Measurements from ENCODE around the gene AFAP1. TPM values are rescaled to one million over a fixed set of nuclear protein-coding genes. Genes with fewer than 3 reads are reported as not detected.
A peak's percentile ranks its signal among the peaks of the same experiment; 100 is the strongest.

The AFAP1 gene
- total RNA-seq, 1 donor from 2014 or later = 31.9 TPM

DNA sequence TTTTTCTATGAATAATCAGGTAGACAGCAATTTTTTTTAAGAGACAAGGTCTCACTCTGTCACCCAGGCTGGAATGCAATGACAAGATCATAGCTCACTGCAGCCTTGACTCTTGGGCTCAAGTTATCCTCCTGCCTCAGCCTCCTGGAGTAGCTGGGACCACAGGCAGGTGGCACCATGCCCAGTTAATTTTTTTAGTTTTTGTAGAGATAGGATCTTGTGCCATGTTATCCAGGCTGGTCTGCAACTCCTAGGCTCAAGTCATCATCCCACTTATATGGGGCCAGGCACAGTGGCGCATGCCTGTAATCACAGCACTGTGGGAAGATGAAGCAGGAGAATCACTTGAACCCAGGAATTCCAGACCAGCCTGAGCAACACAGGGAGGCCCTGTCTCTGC, 26.8 kb downstream of the AFAP1 start:
- DNase-seq (ENCODE audit: low spot score, unreplicated experiment) = no peak
- Mint-ChIP-seq H3K36me3 (ENCODE audit: insufficient read depth) (peaks cover 3% of the 10 kb centered on the region), H3K4me3 (ENCODE audit: low read depth) (no peak overlapping the region), H3K9me3 (ENCODE audit: low read depth) (no peaks in the 10 kb centered on the region), H3K4me1 (ENCODE audit: low read depth) (peaks cover 21% of the 10 kb centered on the region), H3K27me3 (no peaks in the 10 kb centered on the region), H3K27ac (no peak overlapping the region)
- TF ChIP-seq, protein P1, sequence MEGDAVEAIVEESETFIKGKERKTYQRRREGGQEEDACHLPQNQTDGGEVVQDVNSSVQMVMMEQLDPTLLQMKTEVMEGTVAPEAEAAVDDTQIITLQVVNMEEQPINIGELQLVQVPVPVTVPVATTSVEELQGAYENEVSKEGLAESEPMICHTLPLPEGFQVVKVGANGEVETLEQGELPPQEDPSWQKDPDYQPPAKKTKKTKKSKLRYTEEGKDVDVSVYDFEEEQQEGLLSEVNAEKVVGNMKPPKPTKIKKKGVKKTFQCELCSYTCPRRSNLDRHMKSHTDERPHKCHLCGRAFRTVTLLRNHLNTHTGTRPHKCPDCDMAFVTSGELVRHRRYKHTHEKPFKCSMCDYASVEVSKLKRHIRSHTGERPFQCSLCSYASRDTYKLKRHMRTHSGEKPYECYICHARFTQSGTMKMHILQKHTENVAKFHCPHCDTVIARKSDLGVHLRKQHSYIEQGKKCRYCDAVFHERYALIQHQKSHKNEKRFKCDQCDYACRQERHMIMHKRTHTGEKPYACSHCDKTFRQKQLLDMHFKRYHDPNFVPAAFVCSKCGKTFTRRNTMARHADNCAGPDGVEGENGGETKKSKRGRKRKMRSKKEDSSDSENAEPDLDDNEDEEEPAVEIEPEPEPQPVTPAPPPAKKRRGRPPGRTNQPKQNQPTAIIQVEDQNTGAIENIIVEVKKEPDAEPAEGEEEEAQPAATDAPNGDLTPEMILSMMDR (IDR thresholded peaks at IDR 0.05; ENCODE audit: unreplicated experiment) = no peak

DNA sequence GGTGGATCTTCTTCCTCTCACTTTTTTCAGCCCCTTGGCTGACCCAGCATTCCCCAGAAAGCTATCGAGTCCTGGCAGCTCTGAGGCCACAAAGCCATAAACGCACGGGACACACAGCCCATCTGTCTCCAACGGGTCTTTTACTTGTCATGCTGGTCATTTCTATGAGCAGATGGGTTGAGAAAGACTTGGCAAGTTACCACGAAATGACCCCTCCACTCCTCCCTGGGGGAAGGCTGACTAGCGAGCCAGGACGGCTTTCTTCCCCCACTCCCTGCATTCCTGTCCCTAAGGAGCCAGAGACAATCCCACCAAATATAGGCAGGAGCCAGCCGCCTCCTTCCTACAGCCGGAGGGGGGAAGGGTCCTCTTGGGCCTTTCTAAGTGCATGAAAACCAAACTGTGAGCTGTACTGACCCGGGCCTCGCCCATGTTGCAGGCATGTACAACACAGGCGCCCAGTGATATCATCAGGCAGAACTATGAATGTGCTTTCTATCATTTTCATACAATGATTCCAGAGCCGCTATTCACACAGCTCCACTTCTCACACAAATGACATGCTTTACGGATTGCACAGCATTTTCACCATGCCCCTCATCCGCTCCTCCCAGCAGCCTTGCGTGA, 28.6 kb downstream of the AFAP1 start:
- Mint-ChIP-seq H3K27me3 (no peaks in the 10 kb centered on the region), H3K4me1 (ENCODE audit: low read depth) (peaks cover 20% of the 10 kb centered on the region), H3K27ac (peak overlapping the region; percentile 72), H3K36me3 (ENCODE audit: insufficient read depth) (peaks cover 3% of the 10 kb centered on the region), H3K9me3 (ENCODE audit: low read depth) (no peaks in the 10 kb centered on the region), H3K4me3 (ENCODE audit: low read depth) (no peak overlapping the region)
- no peak for DNase-seq (ENCODE audit: low spot score, unreplicated experiment)
- TF ChIP-seq, protein P1 (IDR thresholded peaks at IDR 0.05; ENCODE audit: unreplicated experiment) = no peak

DNA sequence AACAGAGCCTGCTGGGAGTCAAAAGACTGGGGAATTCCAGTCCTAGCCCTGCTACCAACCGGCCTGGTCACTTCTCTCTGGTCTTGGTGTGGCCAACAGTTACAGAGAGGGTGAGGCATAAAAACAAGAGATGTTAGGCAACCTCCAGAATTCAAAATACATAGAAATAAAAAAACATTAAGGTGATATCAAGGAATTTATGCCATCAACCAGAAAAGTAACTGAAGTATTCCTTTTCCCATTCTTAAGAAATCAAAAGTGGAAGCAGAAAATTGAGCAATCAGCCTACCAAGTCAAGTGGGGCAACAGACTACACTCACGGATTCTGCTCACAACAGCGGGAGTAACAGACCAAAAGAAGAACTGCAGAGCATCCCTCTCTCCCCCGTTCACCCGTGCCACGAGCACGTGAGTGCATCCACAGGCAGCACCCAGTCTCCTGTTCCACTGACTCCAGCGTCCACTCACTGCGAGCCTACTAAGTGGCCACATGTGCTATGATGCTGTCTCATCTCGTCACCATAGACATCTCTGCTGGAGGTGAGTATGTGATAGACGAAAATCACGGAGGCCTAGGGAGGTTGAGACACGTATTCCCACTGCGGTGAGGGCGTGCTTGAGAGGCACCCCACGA, 29.3 kb downstream of the AFAP1 start:
- Mint-ChIP-seq H3K4me3 (ENCODE audit: low read depth) (no peak overlapping the region), H3K27ac (peak overlapping the region; percentile 72), H3K27me3 (no peaks in the 10 kb centered on the region), H3K36me3 (ENCODE audit: insufficient read depth) (peaks cover 3% of the 10 kb centered on the region), H3K4me1 (ENCODE audit: low read depth) (peaks cover 24% of the 10 kb centered on the region), H3K9me3 (ENCODE audit: low read depth) (no peaks in the 10 kb centered on the region)
- no peak for DNase-seq (ENCODE audit: low spot score, unreplicated experiment)
- TF ChIP-seq, protein P1 (IDR thresholded peaks at IDR 0.05; ENCODE audit: unreplicated experiment) = no peak

DNA sequence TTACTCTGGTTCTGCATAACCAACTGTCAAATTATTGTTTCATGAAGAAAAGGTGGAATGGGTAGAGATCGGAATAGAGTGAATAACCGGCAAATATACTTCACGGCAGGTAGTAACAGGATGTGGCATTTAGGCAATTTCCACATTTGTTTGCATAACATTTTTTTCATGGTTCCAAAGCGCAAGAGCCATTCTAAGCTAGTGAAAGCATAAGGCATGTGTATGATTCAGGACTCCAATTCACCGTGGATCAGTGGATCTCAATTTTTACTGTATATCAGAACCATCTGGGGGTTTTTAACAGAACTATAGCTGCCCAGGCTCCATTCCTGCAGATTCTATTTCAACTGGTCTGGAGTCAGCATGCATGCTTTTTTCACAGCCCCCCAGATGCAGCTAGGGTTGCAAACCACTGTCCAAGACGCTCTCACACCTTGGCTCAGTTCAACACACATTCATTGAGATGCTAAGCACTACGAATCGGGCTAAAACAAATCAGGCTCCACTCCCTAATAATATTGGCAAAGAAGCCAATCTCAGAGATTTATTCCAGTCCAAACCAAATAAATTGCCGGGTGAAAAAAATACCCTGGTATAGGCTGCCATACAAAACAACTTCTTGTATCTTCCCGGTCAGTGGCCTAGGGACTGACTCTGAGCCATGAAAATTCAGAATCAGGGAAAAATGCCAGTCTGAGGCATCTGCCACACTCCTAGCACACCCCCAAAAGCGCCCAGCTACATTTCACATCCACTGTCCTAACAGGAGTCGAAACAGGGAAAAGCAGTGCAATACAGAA, 30.0 kb downstream of the AFAP1 start:
- Mint-ChIP-seq H3K36me3 (ENCODE audit: insufficient read depth) (no peaks in the 10 kb centered on the region), H3K9me3 (ENCODE audit: low read depth) (no peaks in the 10 kb centered on the region), H3K4me3 (ENCODE audit: low read depth) (no peak overlapping the region), H3K27ac (no peak overlapping the region), H3K4me1 (ENCODE audit: low read depth) (peaks cover 25% of the 10 kb centered on the region), H3K27me3 (no peaks in the 10 kb centered on the region)
- DNase-seq (ENCODE audit: low spot score, unreplicated experiment) = no peak
- TF ChIP-seq, protein P1 (IDR thresholded peaks at IDR 0.05; ENCODE audit: unreplicated experiment) = no peak

DNA sequence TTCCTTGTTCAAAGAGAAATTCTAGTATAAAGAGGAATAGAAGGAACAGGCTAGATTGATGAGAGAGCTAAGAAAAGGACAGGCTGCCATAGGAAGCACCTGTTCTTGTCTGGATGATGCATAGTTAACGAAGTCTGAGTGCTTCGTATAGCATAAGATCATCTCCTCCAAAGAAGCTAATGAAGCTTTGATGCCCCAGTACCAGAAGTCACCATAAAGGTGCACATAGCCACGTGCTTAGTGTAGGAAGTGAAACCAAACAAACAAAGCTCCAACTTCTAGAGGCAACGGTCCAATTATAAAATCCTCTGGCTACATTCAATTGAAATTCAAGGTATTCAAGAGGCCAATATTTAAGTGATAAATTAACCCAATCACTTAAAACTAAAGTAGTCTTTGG, 31.0 kb downstream of the AFAP1 start:
- Mint-ChIP-seq H3K27me3 (no peaks in the 10 kb centered on the region), H3K27ac (no peak overlapping the region), H3K4me1 (ENCODE audit: low read depth) (peaks cover 31% of the 10 kb centered on the region), H3K4me3 (ENCODE audit: low read depth) (no peak overlapping the region), H3K9me3 (ENCODE audit: low read depth) (no peaks in the 10 kb centered on the region), H3K36me3 (ENCODE audit: insufficient read depth) (no peaks in the 10 kb centered on the region)
- TF ChIP-seq, protein P1 (IDR thresholded peaks at IDR 0.05; ENCODE audit: unreplicated experiment) = no peak
- DNase-seq (ENCODE audit: low spot score, unreplicated experiment) = no peak
